GM12874 (cell line): Measurements from ENCODE around the gene UNC45A.

ENCODE experiments used
- TF ChIP-seq, protein P1 (sequence below): IDR thresholded peaks from 2 replicates; pipeline ENCODE4 v1.5.1; 2011; ENCODE audit warnings: low read depth, mild to moderate bottlenecking, control low read depth, low read length, moderate library complexity; ENCODE audit not compliant: insufficient read depth

The UNC45A gene

DNA sequence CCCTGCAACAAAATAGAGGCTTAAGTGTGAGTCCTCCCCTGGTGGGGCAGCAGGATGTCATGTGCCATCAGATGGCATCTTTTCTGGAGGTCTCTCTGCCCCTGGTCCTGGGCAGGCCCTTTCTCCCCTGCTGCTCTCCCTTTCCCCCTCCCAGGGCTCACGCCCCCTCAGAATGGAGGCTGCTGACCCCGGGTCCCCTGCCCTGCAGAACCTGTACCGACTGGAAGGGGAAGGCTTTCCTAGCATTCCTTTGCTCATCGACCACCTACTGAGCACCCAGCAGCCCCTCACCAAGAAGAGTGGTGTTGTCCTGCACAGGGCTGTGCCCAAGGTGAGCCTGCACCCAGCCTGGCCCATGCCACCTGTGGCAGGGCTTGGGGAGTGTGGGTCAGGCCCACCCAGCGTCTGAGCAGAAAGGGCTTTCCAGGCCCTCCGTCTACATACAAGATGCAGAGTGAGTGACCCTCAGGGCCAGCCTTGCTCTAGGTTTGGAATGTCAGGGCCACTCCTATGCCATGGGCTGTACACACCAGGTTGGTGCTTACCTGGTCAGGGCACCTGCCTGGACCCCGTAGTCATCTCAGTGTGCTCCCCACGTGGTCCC lies 43.6 kb upstream of the UNC45A start:
- TF ChIP-seq, protein P1, sequence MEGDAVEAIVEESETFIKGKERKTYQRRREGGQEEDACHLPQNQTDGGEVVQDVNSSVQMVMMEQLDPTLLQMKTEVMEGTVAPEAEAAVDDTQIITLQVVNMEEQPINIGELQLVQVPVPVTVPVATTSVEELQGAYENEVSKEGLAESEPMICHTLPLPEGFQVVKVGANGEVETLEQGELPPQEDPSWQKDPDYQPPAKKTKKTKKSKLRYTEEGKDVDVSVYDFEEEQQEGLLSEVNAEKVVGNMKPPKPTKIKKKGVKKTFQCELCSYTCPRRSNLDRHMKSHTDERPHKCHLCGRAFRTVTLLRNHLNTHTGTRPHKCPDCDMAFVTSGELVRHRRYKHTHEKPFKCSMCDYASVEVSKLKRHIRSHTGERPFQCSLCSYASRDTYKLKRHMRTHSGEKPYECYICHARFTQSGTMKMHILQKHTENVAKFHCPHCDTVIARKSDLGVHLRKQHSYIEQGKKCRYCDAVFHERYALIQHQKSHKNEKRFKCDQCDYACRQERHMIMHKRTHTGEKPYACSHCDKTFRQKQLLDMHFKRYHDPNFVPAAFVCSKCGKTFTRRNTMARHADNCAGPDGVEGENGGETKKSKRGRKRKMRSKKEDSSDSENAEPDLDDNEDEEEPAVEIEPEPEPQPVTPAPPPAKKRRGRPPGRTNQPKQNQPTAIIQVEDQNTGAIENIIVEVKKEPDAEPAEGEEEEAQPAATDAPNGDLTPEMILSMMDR, result no peak

DNA sequence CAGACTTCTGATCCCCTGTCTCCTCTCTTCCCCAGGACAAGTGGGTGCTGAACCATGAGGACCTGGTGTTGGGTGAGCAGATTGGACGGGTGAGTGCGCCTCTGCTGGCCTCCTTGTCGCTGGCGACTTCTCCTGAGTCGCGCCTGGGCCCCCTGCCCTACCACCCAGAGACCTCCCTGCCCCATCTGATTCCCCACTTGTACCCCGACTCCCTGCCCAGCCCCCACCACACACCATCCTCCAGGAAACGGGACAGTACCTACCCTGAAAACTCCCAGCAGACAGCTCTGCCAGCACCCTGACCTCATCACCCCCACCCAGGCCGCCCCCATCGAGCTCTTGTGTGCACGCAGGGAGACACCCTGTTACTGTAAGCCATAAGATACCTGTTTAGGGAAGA lies 43.1 kb upstream of the UNC45A start:
- TF ChIP-seq, protein P1, result no peak

DNA sequence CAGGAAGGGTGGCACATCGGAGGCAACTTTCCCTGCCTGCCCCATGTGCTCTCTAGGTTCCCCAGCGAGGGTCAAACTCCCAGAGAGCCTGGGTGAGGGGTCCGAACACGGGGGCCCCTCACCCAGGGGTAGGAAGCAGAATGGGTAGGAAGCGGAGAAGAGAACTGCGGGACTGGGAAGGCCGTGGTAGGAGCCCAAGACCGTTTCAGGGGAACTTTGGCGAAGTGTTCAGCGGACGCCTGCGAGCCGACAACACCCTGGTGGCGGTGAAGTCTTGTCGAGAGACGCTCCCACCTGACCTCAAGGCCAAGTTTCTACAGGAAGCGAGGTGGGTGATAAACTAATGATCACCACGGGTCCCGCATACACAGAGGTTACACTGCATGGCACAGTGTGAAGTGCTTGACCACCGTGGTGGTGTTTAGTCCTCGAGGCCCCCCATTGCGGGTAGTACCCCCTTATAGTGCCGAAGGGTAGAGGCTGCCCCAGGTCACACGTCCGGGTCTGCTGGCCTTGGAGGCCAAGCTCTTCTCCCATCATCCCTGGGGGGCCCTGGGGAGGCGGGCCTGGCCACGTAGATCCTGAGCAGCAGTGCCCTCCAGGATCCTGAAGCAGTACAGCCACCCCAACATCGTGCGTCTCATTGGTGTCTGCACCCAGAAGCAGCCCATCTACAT lies 42.4 kb upstream of the UNC45A start:
- TF ChIP-seq, protein P1, result no peak

DNA sequence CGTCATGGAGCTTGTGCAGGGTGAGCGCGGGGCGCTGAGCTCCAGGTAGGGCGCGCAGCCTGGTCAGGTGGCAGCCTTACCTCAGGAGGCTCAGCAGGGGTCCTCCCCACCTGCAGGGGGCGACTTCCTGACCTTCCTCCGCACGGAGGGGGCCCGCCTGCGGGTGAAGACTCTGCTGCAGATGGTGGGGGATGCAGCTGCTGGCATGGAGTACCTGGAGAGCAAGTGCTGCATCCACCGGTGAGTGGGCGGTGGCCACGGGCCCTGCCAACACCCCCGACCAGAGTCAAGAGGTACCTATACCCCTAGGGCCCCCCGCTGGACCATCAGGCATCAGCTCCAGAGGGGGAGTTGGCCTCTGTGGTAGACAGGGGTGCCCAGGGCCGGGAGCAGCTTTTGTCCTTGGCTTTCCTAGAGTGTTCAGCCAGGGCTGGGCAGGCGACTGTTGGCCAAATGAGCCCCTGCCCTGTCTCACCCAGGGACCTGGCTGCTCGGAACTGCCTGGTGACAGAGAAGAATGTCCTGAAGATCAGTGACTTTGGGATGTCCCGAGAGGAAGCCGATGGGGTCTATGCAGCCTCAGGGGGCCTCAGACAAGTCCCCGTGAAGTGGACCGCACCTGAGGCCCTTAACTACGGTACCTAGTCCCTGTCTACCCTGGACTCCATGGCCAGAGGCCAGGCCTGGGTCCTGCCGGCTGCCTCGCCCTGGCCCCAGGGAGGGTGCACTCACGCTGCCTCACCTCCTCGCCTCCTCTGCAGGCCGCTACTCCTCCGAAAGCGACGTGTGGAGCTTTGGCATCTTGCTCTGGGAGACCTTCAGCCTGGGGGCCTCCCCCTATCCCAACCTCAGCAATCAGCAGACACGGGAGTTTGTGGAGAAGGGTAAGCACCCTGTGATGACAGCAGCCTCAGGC lies 41.7 kb upstream of the UNC45A start:
- TF ChIP-seq, protein P1, result peak; percentile 15; the same call in 1 of the 2 replicates

DNA sequence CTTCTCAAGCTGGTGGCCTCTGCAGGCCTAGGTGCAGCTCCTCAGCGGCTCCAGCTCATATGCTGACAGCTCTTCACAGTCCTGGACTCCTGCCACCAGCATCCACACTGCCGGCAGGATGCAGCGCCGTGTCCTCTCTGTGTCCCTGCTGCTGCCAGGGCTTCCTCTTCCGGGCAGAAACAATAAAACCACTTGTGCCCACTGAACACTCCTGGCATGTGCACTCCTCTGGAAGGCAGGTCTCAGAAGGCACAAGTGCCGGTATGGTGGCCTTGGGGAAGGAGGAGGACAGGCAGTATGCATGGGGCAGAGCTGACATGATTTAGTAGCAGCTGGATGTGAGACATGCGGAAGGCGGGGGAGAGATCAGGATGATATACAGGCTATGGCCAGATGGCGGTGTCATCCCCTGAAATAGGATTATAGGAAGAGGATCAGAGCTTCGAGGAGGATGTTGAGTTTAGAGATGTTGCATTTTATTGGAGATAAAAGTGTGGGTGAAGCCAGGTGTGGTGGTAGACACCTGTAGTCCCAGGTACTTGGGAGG lies 39.4 kb upstream of the UNC45A start:
- TF ChIP-seq, protein P1, result no peak

DNA sequence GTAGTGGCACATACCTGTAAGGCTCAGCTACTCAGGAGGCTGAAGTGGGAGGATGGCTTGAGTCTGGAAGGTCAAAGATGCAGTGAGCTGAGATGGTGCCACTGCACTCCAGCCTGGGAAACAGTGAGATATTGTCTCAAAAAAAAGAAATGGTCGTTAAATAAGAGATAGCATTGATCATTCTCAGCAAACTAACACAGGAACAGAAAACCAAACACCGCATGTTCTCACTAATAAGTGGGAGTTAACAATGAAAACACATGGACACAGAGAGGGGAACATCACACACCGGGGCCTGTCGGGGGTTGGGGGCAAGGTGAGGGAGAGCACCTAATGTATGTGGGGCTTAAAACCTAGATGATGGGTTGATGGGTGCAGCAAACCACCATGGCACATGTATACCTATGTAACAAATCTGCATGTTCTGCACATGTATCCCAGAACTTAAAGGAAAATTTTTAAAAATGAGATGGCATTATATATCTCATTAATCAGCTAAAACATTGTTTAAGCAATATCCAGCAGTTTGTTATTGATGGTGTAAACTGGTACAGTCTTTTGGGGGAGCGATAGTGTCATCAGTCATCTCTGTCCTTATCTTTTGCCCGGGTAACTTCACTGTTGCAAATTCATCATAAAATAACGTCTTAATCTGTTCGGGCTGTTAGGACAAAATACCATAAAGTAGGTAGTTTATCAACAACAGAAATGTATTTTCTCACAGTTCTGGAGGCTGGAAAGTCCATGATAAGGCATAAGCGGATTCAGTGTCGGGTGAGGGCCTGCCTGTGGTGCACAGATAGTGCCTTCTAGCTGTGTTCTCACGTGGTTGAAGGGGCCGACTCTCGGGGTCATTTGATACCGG lies 33.7 kb upstream of the UNC45A start:
- TF ChIP-seq, protein P1, result no peak
